Myocyte (in vitro differentiated cells): Measurements from ENCODE around the gene SLC25A39. TPM values are rescaled to one million over a fixed set of nuclear protein-coding genes. Genes with fewer than 3 reads are reported as not detected.
"Not testable (repeated sequence)": the region's sequence is repeated elsewhere in the genome, so short reads cannot be mapped to it uniquely, and the experiment has no call there.

Experiments used
- DNase-seq: peaks from one replicate; pipeline ENCODE4 v3.0.0-alpha.2; 2012; ENCODE audit warnings: low read depth
- polyA plus RNA-seq: library from polyadenylated mRNA; unstranded; fragments of >200 nt; gene quantifications from one replicate; pipeline ENCODE4 v1.2.1, GENCODE V29; 2012; ENCODE audit warnings: missing spikeins
- total RNA-seq: library from RNA; depleted of rRNA; stranded (reverse); fragments of >200 nt; gene quantifications from 2 replicates; pipeline ENCODE4 v1.2.3, GENCODE V29; 2014

SLC25A39 gene, protein sequence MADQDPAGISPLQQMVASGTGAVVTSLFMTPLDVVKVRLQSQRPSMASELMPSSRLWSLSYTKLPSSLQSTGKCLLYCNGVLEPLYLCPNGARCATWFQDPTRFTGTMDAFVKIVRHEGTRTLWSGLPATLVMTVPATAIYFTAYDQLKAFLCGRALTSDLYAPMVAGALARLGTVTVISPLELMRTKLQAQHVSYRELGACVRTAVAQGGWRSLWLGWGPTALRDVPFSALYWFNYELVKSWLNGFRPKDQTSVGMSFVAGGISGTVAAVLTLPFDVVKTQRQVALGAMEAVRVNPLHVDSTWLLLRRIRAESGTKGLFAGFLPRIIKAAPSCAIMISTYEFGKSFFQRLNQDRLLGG
- total RNA-seq: 80.8 and 84.0 TPM in 2 replicates
- 117 TPM for polyA plus RNA-seq

- peak; percentile 92 for DNase-seq
These were observed at the start of gene SLC25A39 for GRCh38 chr17:44324571-44325275. SLC25A39 (minus strand) TSS chr17:44324823; CDS start chr17:44323562, 1,261 bp downstream.

- no peak for DNase-seq
These were observed 47.4 kb upstream of the SLC25A39 start for GRCh38 chr17:44372036-44372435.

DNA sequence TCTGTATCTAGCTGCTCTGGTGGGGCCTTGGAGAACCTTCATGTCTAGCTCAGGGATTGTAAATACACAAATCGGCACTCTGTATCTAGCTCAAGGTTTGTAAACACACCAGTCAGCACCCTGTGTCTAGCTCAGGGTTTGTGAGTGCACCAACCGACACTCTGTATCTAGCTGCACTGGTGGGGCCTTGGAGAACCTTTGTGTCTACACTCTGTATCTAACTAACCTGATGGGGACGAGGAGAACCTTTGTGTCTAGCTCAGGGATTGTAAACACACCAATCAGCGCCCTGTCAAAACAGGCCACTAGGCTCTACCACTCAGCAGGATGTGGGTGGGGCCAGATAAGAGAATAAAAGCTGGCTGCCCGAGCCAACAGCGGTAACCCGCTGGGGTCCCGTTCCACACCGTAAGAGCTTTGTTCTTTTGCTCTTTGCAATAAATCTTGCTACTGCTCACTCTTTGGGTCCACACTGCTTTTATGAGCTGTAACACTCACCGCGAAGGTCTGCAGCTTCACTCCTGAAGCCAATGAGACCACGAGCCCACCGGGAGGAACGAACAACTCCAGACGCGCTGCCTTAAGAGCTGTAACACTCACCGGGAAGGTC is 44.9 kb upstream of the SLC25A39 start:
- DNase-seq: not testable (repeated sequence)

DNA sequence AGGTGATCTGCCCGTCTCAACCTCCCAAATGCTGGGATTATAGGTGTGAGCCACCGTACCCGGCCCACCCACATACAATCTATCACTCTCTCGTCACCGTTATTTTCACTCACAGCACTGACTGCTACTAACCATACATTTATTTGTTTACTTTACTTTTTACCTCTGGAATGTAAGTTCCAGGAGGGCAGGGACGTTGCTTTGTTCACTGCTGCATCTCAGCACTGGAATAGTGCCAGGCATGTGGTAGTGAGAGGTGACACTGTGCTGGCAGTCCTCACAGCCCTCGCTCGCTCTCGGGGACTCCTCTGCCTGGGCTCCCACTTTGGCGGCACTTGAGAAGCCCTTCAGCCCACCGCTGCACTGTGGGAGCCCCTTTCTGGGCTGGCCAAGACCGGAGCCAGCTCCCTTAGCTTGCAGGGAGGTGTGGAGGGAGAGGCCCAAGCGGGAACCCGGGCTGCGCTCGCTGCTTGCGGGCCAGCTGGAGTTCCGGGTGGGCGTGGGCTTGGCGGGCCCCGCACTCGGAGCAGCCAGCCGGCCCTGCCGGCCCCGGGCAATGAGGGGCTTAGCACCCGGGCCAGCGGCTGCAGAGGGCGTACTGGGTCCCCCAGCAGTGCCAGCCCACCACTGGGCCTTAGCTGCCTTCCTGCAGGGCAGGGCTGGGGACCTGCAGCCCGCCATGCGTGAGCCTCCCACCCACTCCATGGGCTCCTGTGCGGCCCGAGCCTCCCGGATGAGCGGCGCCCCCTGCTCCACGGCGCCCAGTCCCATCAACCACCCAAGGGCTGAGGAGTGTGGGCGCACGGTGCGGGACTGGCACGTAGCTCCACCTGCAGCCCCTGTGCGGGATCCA is 44.0 kb upstream of the SLC25A39 start:
- not testable (repeated sequence) for DNase-seq

- no peak for DNase-seq
These were observed 42.8 kb upstream of the SLC25A39 start for GRCh38 chr17:44367231-44367979.

GRCh38 chr17:44365051-44365450 is 40.4 kb upstream of the SLC25A39 start:
- DNase-seq: not testable (repeated sequence)

- peak; percentile 62 for DNase-seq
These were observed 39.1 kb upstream of the SLC25A39 start, which contains the start of gene FAM171A2 for GRCh38 chr17:44363613-44364159. FAM171A2 (minus strand) TSS chr17:44363853; CDS start chr17:44363714, 139 bp downstream.

GRCh38 chr17:44362949-44363612 is 38.5 kb upstream of the SLC25A39 start:
- peak; percentile 55 for DNase-seq

- DNase-seq: peak; percentile 50
These were observed 37.9 kb upstream of the SLC25A39 start for GRCh38 chr17:44362459-44362948.

- DNase-seq: peak; percentile 85
These were observed 37.0 kb upstream of the SLC25A39 start for GRCh38 chr17:44361292-44362260.

DNA sequence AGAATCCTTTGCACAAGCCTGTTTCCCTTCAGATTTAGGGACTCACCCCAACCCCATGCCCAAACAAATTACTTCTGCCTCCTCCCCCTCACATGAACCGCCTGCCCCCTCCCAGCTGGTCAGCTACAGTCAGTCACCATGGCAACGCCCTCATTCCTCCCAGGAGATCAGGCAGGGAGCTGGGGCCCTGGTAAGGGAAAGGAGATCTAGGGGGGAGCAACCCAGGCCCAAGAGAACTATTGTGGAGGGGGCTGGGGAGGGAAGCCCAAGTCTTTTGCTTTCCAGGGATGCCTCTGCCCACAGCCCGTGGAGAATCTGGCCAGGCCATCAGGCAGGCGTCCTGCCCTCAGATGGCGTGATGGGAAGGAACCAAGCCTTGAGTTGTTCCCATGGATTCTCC is 36.2 kb upstream of the SLC25A39 start:
- peak; percentile 59 for DNase-seq

DNA sequence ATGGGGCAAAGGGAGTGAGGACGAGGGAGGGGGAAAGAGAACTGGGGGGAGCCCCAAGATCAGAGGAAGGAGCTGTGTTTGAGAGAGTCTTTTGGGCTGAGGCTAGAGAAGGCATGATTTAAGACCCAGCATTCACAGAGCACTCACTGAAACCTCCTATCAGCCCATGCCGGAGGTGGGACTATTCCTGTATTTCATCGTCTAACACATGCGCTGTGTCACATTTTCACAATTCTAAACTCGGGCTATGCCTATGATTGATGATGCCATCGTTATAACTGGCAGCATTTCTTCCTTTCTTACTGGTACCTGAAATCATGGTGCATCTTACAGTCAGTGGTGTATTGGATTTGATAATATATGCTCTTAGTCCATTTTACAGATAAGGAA is 35.5 kb upstream of the SLC25A39 start:
- no peak for DNase-seq

DNA sequence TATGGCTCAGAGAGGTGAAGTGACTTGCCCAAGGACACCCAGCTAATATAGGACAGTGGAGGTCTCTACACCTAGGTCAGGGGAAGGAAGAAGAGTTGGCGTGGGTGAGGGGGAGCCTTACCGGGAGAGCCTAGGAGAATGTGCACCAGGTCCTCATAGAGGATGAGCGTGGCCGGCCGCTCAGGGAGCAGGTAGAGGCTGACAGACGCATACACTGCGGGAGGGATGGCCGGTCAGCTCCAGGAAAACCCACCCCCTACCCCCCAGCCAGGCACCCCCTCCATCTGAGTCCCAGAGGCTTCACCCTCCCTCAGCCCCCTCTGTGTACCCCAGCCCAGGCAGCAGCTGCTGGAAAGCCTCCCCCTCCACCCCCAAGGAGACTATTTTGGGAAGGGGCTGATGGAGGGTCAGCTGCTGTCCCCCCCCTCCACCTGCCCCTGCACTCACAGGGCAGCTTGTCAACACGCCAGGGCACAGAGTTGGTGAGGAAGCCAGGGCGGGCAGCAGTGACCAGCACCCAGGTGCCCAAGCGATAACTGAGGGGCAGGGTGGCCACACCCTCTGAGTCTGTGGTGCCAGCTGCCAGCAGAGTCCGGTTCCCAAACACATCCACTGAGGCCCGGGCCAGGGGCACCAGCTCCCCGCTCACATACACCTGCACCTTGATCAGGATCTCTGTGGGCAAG is 35.0 kb upstream of the SLC25A39 start:
- DNase-seq: peak; percentile 66

DNA sequence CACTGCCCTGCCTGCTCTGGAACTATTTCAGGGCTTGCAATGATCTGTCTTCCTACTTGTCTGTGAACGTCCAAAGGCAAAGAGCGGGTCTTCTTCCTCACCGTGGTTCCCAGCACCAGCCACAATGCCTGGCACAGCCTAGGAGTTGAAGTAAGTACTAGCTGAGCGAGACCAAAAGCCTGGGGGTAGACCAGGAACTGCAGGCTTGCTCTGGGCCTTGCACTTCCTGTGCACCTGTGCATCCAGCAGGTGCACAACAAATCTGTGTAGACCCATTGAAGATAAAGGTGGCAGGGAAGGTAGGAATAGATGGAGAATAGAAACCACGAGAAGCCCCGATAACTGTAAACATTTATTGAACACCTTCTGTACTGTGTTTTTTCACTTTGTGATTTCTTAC is 34.4 kb upstream of the SLC25A39 start:
- no peak for DNase-seq

DNA sequence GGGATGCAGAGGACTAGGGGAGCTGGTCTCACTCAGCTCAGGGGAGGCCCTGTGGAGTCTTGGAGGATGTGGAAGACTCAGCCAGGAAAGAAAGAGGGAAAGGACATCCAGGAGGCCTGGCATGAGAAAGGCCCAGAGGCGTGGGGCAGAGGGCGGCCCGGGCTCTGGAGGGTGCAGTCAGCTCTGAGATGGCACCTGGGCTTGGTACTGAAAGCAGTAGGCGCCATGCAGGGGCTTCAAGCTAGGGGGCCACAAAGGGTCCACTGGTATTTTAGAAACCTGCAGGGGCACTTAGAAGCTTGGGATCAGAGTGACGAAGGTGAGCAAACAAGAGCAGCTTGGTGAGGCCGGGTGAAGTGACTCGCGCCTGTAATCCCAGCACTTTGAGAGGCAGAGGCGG is 33.4 kb upstream of the SLC25A39 start:
- no peak for DNase-seq

DNA sequence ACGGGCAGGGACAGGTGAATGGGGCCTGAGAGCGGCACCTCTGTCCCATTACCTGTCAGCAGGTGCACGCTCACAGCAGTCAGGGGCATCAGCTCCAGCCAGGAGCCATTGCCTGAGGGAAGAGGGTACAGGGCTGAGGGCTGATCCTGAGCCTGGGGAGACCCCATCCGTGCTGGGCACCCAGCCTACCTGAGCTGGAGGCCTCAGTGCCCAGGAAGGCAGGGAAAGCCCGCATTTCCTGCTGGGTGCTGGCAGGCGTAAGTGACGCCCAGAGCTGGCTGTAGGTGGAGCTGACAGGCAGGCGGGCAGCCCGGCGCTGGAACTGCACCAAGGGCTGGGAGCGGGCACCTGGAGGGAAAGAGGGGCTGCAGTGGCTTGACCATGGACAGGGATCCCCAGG is 31.6 kb upstream of the SLC25A39 start:
- no peak for DNase-seq

- no peak for DNase-seq
These were observed 31.0 kb upstream of the SLC25A39 start for GRCh38 chr17:44355642-44356099.
